SKM-1 (cell line): ENCODE data around the gene CWC27.

Experiments used
- DNase-seq: peaks from one replicate; lab custom pipeline; 2025; ENCODE audit not compliant: unreplicated experiment; lab: John Stamatoyannopoulos, UW

The CWC27 gene

DNA sequence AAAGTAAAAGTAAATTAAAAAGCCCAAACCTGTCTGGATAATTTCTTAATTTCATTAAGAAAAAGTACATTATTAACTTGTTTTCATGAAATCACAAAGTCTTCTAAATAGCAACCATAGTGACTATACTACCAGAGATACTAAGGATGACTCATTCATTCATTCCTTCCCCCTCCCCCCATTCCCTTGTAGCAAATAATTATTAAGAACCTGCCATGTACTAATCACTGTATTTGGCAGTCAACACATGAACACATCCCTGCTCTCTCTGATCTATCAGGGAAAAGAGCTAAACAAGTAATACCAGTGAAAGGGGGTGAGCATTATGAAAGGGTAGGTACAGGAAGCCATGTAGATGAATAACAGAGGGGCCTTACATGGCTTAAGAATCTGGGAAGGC is 203.9 kb downstream of the CWC27 start:
- no peak for DNase-seq

DNA sequence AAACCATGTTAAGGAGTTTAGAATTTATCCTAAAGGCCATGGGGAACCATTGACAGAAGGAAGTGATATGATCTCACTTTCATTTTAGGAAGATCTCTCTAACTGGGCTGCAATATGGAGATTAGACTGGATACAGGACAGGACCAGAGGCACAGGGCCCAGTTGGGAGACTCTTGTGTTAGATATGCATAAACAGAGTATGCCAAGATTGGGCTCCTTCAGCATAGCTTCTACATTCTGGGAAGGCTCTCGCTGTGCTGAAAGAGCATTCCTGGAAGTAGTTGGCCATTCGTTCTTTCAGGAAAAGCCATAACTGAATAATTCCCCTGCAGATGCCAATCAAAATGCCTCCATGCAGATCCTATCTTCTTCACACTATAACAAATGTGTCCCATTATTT is 204.5 kb downstream of the CWC27 start:
- no peak for DNase-seq

DNA sequence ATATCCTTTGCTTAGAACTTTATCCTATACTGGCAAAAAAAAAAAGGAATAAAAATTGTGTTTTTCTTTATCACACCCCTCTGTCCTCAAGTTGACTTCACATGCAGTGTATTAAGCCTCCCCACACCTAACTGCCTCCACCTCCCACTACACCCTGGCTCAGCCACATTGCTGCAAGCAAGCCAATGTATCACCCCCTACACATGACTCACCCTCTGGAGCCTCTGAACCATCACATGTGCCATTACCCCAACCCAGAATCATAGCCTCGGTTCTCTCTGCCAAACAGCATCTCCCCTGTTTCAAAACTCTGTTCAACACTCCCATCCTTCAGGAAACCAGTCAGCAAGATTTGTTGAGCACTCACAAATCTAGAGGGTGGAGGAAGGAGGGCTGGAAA is 209.0 kb downstream of the CWC27 start:
- DNase-seq, result no peak

DNA sequence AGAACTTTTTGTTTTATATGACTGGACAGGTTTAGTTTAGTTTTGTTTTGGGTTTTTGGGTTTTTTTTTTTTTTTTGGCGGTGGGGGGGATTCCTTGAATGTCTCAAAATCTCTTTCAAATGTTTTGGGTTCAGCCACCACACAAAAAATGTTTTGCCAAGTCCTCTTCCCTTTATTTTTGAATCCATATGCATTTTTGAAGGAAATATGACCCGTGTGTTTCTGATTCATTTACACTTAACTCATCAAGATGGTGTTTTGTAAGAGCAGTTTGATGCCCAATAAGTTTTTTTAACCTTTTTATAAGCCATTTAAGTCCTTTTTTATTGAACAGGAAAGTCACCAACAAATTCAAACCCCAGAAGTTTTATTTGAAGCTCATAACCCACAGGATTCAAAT is 209.8 kb downstream of the CWC27 start:
- DNase-seq, result no peak

DNA sequence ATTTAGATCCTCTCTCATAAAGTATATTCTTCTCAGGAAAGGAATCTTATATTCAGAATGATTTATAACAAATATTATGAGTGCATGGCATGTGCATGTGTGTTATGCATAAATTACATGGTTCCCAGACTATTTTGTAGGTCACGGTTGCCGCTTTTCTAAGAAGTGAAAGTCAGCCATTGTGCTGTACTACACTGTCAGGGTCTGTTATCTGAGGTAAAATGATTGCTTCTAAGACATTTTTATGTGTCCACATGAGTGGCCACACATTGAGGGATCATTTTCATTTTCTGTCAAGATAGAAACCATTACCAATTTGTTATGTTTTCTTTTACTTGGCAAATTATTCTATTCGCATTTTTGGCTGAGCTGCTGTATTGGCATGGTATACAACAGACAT is 210.8 kb downstream of the CWC27 start:
- DNase-seq, result no peak

DNA sequence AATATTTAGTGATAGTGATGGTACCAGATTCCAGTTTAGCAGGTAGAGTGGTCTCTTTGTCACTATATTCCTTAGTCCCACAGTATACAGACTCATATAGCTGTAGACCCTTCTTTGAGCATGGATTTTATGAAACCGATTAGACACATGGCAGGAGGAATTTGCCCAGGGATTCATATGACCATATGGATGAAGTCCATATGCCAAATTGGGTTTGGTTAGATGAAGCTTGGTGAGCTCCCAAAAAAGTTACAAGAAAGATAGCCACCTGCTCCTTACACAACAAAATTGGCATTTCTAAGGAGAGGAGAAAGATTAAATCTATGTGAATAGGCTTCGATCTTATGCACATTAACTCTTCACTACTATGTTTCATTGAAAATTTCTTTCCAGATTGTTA is 211.4 kb downstream of the CWC27 start:
- no peak for DNase-seq

DNA sequence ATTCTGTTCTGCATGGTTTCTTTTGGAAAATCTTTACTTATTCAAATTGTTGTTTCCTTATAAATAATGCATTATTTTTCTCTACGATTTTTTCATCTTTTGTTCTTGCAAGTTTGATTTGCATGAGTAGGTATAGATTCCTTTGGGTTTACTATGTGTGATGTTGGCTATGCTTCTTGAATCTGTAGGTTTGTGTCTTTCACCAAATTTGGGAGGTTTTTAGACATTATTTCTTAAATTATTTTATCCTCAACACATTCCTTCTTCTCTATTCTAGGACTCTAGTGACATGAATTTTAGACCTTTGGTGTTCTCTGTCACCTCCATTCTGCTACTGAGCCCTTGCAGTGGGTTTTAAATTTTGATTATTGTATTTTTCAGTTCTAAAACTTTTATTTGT is 219.0 kb downstream of the CWC27 start:
- DNase-seq, result no peak

DNA sequence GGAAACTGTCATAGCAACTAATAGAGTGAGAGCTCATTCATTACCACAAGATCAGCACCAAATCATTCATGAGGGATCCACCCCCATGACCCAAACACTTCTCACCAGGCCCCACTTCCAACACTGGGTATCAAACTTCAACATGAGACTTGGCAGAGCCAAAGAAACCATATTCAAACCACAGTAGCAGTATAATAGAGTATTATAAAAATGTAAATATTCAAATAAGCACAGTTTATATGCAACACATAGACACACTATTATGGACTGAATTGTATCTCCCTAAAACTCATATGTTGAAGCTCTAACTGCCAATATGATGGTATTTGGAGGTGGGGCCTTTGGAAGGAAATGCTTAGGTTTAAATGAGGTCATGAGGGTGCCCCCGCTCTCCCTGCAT is 240.5 kb downstream of the CWC27 start:
- DNase-seq, result no peak

DNA sequence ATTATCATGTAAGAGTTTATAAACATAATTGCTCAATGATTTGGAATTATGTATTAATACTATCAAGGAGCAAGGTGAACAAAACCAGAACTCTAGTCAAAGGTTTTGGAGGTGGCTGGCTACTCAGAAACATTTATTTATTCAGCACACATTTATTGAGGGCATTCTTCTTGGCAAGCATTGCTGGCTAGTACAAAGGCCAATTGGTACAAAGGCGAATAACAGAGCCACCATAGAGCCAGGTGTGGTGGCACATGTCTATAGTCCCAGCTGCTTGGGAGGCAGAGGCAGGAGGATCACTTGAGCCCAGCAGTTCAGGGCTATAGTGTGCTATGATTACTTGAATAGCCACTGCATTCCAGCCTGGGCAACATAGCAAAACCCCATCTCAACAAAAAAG is 242.1 kb downstream of the CWC27 start:
- no peak for DNase-seq

DNA sequence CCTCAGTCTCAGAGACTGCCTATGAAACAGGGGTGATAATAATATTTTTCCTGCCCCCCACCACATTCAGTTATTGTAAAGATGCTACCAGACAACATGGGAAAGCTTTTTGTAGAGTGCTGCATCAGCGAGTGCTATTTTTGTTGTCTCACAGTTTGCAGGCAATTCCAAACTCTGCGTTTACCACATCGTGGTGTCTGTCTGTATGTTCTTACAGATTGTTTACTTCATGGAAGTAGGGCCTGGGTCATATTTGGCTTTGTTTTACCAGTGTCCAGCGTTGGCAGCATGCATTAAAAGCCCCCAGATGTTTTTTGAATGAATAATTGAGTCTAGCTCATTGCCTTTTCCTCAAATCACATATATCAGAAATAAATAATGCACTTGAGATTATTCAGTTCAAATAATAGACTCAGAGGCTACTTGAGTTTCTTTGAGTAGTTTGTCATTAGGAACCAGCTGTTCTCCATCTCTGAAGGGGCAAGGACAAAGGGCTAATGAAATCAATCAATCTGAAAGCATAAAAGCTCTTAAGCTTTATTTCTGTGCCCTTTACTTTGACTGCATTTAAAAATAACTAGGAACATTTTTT is 243.7 kb downstream of the CWC27 start:
- DNase-seq, result no peak

DNA sequence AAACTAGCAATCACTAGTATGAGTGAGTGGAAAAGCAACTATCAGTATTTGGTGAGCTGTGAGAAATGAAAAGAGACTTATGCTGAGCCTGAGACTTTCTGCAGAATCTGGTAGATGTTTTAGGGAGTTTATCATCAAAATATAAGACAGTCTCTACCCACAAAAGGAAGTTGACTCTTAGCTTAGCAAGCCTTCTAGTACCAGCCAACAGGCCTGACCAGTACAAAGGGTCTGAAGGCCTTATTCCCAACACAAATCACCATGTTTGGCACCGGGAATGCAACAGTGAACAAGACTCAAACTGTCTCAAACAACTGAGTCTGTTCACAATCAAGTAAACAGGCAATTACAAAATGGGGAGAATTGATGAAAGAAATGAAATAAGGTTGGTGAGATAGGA is 244.4 kb downstream of the CWC27 start:
- no peak for DNase-seq

DNA sequence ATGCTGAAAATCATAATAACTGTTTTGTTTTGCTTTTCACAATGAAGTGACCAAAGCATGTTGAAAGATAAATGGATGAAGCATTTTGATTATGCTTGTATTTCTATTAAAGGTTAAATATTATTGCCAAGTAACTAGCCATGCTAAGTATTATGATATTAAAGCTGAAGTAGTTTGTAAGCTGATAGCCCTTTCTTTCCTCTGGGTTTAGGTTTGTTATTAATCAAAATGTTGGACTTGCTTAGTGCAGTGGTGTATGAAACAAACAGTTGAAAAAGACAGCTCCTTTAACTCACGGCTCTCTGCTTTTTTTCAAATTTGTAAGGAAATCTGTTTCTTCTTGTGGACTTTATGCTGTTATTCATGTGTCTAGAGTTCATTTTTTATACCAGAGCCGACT is 246.0 kb downstream of the CWC27 start:
- DNase-seq, result no peak

DNA sequence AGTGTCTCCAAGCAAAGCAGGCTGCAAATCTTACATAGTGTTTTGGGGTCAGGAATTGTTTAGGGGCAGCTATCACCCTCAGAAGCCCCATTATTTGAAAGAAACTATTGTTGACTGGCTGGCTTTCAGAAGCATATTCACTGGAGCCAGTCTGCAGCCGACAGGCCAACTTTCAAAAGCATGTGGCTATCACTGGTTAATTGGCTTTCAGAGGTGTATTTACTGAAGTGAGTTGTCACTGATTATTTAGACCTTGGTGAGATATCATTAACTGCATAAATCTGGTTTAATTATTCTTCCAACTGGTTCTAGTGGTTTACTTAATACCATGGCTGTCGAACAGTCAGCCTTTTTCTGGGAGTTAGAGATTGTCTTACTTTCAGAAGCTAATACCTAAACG is 247.0 kb downstream of the CWC27 start:
- DNase-seq, result no peak

DNA sequence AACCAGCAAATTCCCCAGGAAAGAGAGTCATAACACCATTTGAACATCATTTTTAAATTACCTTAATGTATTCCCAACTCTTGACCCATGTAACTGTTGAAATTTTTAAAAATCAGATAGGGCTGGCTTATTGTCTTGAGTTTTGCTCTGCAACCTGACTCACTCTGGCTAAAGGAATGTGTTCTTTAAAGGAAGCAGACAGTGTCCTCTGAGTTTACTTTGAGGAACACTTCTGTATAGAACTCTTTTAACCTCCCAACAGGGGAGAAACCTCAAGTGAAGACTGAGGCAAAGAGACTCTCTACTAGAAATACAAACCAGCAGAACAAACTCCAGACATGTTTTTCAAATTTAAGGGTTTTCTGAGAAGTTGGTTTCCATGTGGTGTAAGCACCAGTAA is 248.9 kb downstream of the CWC27 start:
- DNase-seq, result no peak

DNA sequence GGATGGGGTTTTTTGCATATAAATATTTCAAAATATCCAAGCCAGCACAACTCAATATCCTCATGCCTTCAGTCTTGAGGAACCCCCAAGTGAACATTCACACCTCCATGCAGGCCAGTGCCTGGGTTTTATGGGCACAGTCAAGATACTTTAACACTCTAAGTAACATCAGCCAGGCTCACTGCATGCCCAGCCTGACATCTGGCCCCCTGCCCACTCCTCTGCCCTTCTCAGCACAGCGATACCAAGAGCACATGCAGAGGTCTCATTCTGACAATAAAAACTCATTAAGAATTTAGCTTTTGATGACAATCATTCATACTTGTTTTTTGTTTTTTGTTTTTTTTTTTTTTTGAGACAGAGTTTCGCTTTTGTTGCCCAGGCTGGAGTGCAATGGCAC is 250.0 kb downstream of the CWC27 start:
- no peak for DNase-seq

DNA sequence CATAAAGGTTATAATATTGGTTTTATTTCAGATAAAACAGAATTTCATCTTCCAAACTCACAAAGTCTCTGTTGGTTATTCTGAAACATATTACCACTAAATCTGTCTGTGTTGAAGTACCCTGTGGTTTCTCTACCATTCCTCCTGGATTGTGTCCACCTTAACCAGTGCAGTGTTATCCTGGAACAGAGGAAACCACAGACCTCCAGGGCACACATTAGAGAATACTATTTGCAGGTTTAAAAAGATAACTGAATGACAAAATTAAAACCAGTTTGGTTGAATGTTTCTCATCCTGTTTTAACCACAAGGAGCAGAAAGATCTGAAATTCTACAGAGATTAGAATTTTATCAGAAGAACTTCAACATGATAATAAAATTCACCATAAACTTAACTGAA is 251.8 kb downstream of the CWC27 start:
- no peak for DNase-seq

DNA sequence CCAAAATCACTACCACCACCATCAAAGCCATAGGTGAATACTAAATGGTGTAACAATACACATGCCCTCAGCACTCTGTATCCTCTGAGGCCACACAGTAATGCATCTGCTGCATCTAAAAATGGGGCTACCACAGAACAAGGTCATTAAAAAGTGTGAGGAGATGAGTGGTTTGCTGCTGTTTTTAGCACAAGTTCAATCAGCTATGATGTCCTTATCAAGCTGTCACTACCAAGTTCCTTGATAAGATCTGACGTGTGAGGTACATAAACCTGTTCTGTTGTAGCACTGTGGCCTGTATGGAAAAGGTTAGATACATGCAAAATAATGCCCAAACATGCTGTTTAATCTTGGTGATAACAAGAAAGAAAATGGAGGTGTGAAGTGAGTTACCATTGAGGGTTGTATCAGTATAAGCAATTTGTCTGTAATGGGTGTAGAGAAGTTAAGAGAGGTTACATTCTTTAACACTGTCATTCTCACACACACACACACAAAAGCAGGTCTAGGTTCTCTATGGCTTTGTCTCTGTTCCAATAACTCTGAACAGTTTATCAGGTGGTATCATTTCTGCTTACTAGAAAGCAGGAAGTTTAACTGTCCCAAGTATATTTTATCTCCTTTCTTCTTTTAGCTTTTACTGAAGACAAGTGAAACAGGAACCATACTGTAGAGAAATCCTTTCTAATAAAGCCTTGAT is 252.9 kb downstream of the CWC27 start:
- DNase-seq, result no peak

DNA sequence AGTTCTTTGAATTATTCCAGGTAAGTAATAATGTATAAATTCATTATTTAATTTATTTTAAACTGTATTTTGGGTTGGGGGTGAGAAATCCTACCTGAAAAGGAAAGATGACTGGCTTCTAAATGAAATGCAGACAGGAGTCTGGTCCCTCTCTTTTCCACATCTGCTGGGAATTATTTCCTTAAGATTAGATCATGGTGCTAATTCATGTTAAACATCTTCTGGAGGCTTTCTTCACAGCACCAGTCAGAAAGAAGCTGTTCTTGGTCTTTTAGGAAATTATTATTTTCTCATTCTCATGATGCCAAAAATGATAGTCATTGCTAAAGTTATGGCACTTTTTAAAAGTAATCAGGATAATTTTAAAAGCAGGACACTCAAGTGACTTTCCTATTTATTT is 254.2 kb downstream of the CWC27 start:
- no peak for DNase-seq

DNA sequence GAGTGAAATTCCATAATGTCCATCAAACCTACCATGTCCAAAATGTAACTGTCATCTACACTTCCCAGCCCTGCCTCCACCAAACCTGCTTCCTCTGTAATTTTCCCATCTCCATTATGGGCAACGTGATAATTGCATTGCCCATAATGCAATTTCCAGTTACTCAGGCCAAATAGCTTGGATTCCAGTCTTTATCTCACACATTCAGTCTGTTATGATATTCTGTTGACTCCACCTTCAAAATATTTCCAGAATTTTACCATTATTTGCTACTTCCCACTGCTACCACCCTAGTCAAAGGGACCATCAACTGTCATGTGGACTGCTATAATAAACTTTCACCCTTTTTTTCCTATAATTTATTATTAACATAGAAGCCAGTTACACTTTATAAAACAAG is 256.0 kb downstream of the CWC27 start:
- no peak for DNase-seq

DNA sequence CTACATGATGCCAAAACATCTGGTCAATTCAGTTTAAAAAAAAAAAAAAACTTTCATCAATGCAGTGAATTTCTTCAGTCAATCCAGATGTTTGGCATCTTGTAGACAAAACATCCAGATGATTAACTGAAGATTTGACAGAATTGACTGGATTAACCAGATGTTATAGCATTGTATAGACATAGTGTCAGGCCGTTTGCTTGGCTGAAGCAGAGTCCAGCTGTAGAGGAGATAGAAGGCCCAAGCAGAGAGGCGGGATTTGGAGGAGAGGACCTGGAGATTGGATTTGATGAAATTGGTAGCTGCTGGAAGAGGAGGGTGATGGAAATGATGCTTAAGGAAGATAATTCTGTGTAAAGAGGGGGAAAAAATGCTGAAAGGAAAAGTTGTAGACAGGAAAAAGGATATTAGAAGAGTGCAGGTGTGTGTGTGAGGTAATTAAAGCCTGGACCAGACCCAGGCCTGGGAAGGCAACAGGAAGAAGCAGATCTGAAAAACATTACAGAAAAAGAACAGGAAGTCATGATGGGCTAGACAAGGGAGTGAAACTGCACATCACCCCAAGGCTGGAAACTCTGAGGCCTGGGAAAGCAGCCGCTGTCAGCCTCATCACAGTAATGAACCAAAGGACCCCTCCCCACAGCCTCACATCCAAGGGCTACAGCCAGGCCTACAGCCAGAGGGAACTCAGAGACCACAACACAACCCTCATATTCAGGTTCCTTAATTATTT is 258.3 kb downstream of the CWC27 start:
- no peak for DNase-seq

DNA sequence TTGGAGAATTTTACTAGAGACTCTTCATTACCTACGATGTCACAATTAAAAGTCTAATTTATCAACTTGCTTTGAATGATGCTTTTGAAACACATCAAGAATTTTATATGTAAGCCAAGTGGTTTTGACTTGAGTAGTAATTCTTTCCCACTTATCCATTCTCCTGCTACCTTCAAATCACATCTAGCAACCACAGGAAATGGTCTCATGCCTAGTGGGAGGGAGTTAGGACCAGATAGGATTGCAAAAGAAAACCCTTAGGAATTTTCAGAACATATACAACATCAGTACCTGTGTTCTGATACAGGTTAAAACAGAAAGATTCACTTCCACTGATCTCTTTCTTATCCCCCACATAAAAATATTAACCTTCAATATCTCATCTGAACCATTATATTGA is 260.4 kb downstream of the CWC27 start:
- no peak for DNase-seq

DNA sequence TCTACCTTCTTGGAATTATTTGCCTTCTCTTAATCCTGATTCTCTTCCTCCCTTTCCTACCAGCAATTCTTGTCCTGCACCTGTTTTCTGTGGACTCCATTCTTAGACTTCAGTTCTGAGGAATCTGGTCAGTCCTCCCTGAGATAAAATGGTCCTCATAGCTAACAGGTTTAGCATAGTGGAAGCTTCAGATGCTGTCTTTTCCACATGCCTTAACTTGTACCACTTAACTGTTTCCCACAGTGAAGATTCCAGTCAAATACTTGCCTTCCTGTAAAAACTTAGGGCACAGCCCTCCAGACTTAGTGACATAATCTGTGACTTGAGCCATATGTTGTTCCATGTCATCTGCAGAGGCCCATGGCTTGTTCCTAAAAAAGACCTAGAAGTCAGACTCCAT is 261.3 kb downstream of the CWC27 start:
- no peak for DNase-seq

DNA sequence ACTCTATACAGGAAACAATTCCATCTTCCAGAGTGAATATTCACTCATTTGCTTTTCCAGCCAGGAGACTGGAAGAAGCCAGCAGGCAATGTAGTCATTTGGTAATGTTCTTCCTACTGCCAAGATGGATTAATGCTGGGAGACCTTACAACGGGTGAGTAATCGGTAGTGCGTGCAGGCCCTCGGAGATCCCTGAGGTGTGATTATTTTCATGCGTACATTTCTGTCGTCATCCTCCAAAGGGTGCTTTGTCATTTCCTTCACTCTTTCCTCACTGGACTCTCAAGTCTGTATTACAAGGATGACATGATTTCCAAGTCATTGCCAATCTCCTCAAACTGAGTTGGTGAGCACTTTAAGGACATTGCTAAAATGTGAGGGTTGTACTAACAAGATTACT is 263.5 kb downstream of the CWC27 start:
- DNase-seq, result no peak
